GM19324 (cell line): ENCODE results near the gene CENPP.
"Not testable (repeated sequence)": the region's sequence is repeated elsewhere in the genome, so short reads cannot be mapped to it uniquely, and the experiment has no call there.

Source experiments
- ATAC-seq: cut with Tn5 transposase; IDR thresholded peaks from one replicate; pipeline ENCODE4 v1.9.1; 2021; ENCODE audit warnings: mild to moderate bottlenecking, moderate library complexity; ENCODE audit not compliant: unreplicated experiment, low FRiP score

CENPP gene

GRCh38 chr9:92573612-92574011, 247.9 kb downstream of the CENPP start:
- ATAC-seq: not testable (repeated sequence)

- ATAC-seq: no peak
Measured at GRCh38 chr9:92576175-92576574, 250.4 kb downstream of the CENPP start.

GRCh38 chr9:92589923-92590322, 264.2 kb downstream of the CENPP start:
- ATAC-seq: no peak

GRCh38 chr9:92590377-92590776, 264.6 kb downstream of the CENPP start:
- ATAC-seq: no peak

- no peak for ATAC-seq
Measured at GRCh38 chr9:92592537-92592936, 266.8 kb downstream of the CENPP start.

GRCh38 chr9:92592946-92593861, 267.5 kb downstream of the CENPP start:
- ATAC-seq: no peak

GRCh38 chr9:92595075-92595474, 269.3 kb downstream of the CENPP start:
- not testable (repeated sequence) for ATAC-seq

- ATAC-seq: no peak
Measured at GRCh38 chr9:92595930-92596329, 270.2 kb downstream of the CENPP start.

GRCh38 chr9:92598382-92598781, 272.6 kb downstream of the CENPP start:
- no peak for ATAC-seq

GRCh38 chr9:92599938-92600461, 274.2 kb downstream of the CENPP start:
- no peak for ATAC-seq

- no peak for ATAC-seq
Measured at GRCh38 chr9:92600462-92601261, 274.9 kb downstream of the CENPP start.

- no peak for ATAC-seq
Measured at GRCh38 chr9:92601451-92601850, 275.7 kb downstream of the CENPP start.

GRCh38 chr9:92602413-92602812, 276.7 kb downstream of the CENPP start:
- no peak for ATAC-seq

- no peak for ATAC-seq
Measured at GRCh38 chr9:92603100-92603499, 277.3 kb downstream of the CENPP start.

- ATAC-seq: no peak
Measured at GRCh38 chr9:92603990-92604389, 278.2 kb downstream of the CENPP start.

GRCh38 chr9:92605224-92605623, 279.5 kb downstream of the CENPP start:
- no peak for ATAC-seq

- ATAC-seq: no peak
Measured at GRCh38 chr9:92607088-92607487, 281.3 kb downstream of the CENPP start.

GRCh38 chr9:92607773-92608172, 282.0 kb downstream of the CENPP start:
- ATAC-seq: no peak

- ATAC-seq: no peak
Measured at GRCh38 chr9:92608241-92608908, 282.6 kb downstream of the CENPP start.

GRCh38 chr9:92608909-92609445, 283.2 kb downstream of the CENPP start:
- no peak for ATAC-seq
